ENCODE measurements around the gene TNPO1.

DNA sequence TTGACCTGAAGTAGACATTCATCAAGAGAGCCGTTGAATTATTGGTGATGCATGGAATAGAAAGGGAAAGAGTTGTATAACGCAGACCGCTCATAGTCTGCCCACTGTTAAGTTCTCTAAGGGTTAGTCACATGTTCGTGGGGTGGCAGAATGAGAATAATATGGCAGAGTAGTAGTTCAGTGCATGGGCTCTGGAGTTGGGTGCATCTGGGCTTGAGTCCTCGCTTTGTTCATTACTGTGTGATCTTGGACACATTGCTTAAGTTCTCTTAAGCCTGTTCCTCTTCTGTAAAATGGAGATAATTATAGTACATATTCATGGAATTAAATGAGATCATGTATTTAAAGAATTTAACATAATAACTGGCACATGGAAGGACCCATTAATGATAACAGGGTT lies 23.6 kb downstream of the TNPO1 start:
- TF ChIP-seq, protein P1, sequence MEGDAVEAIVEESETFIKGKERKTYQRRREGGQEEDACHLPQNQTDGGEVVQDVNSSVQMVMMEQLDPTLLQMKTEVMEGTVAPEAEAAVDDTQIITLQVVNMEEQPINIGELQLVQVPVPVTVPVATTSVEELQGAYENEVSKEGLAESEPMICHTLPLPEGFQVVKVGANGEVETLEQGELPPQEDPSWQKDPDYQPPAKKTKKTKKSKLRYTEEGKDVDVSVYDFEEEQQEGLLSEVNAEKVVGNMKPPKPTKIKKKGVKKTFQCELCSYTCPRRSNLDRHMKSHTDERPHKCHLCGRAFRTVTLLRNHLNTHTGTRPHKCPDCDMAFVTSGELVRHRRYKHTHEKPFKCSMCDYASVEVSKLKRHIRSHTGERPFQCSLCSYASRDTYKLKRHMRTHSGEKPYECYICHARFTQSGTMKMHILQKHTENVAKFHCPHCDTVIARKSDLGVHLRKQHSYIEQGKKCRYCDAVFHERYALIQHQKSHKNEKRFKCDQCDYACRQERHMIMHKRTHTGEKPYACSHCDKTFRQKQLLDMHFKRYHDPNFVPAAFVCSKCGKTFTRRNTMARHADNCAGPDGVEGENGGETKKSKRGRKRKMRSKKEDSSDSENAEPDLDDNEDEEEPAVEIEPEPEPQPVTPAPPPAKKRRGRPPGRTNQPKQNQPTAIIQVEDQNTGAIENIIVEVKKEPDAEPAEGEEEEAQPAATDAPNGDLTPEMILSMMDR (IDR thresholded peaks at IDR 0.05), result no peak
- TF ChIP-seq POLR2A (IDR thresholded peaks at IDR 0.05), result no peak

Data from adrenal gland (tissue), 5 donors.